Measurements from ENCODE around the gene CBARP. TPM values are rescaled to one million over a fixed set of nuclear protein-coding genes. Genes with fewer than 3 reads are reported as not detected.

Gene CBARP
- total RNA-seq, 1 experiment from 2014 or later, result 28.4 TPM

DNA sequence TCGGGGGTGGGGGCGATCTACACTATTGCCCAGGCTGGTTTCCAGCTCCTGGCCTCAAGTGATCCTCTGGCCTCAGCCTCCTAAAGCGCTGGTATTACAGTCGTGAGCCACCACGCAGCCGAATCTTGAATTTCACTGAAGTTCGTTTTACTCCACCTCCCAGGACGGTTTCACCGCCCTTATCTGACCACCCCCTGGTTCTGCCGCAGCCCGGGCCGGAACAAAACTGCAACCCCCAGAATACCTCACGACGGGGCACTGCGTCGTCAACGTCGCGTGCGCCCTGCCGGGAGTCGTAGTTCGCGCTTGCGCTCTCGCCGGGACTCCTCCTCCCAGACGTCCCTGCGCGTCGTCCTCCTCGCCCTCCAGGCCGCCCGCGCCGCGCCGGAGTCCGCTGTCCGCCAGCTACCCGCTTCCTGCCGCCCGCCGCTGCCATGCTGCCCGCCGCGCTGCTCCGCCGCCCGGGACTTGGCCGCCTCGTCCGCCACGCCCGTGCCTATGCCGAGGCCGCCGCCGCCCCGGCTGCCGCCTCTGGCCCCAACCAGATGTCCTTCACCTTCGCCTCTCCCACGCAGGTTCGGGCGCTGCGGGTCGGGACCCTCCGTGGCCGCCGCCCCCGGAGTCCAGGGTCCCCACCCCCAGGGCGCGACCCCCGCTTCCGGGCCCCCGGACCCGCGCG, 3.8 kb upstream of the CBARP start, which contains the start of gene ATP5F1D:
TSS of gene ATP5F1D (plus strand) at position 335 of the 679 bp plus-strand sequence. CDS start at position 435, 100 bp downstream.
- Histone ChIP-seq H4K8ac (replicated peaks; ENCODE audit: insufficient read length, low read depth, low read length) (no peak within 1 kb of the TSS), H2AFZ (ENCODE audit: low read length) (no peak within 1 kb of the TSS), H2BK12ac (ENCODE audit: insufficient read length, low read depth, low read length) (no peak within 1 kb of the TSS), H3K23me2 (ENCODE audit: insufficient read length, low read depth, low read length, poor library complexity, severe bottlenecking) (peaks cover 6% of the 10 kb centered on the region), H3K27me3 (ENCODE audit: insufficient read depth, low read length) (no peaks in the 10 kb centered on the region), H3K9ac (ENCODE audit: extremely low read depth, insufficient read length, low read length) (peak within 1 kb of the TSS; percentile 39), H2AK5ac (ENCODE audit: insufficient read length, low read length) (no peak within 1 kb of the TSS), H2BK15ac (ENCODE audit: low read depth, low read length) (no peak within 1 kb of the TSS), H2BK5ac (ENCODE audit: insufficient read length, low read length) (no peak within 1 kb of the TSS), H4K5ac (ENCODE audit: insufficient read length, low read depth, low read length) (no peak within 1 kb of the TSS), H4K91ac (ENCODE audit: insufficient read length, low read depth, low read length) (no peak within 1 kb of the TSS), H3K79me1 (ENCODE audit: insufficient read depth, low read depth, low read length, poor library complexity, severe bottlenecking) (no peaks in the 10 kb centered on the region), H3K4me1 (ENCODE audit: insufficient read depth, low read length) (no peaks in the 10 kb centered on the region), H4K20me1 (ENCODE audit: control insufficient read depth, insufficient read depth, insufficient read length) (no peaks in the 10 kb centered on the region), H3K56ac (ENCODE audit: insufficient read length, low read depth, low read length) (no peak within 1 kb of the TSS), H3K4me2 (ENCODE audit: insufficient read depth, insufficient read length, low read length) (peak within 1 kb of the TSS; percentile 52), H2BK20ac (ENCODE audit: low read depth, low read length, poor library complexity, severe bottlenecking) (no peak within 1 kb of the TSS), H3K79me2 (ENCODE audit: insufficient read depth, low read length) (no peaks in the 10 kb centered on the region; the same call in 1 of the 2 replicates), H3T11ph (ENCODE audit: low read length) (no peak within 1 kb of the TSS), H3K18ac (ENCODE audit: insufficient read length, low read depth, low read length) (no peak within 1 kb of the TSS), H3K23ac (ENCODE audit: insufficient read length, low read depth, low read length) (no peak within 1 kb of the TSS), H3K14ac (ENCODE audit: insufficient read depth, low read length) (no peak within 1 kb of the TSS), H3K9me3 (ENCODE audit: control insufficient read depth, low read depth, low read length) (no peaks in the 10 kb centered on the region), H3K4ac (ENCODE audit: low read depth, low read length) (no peak within 1 kb of the TSS), H2BK120ac (ENCODE audit: low read depth, low read length, poor library complexity, severe bottlenecking) (no peak within 1 kb of the TSS), H3K27ac (ENCODE audit: insufficient read length, low read depth, low read length) (no peak within 1 kb of the TSS)
- Mint-ChIP-seq H3K27me3 (ENCODE audit: low read depth) (peaks cover 1% of the 10 kb centered on the region), H3K4me3 (peak within 1 kb of the TSS; percentile 85 to 92), H3K4me1 (peaks cover 15 to 27% of the 10 kb centered on the region in 2 experiments), H3K36me3 (ENCODE audit: insufficient read depth in 1 of 3, low read depth in 3 of 3) (peaks cover 0 to 2% (median 0%) of the 10 kb centered on the region in 3 experiments; a peak in 2 of 7 replicates), H3K9me3 (no peaks in the 10 kb centered on the region; a peak in 1 of 5 replicates), H3K27ac (peak within 1 kb of the TSS; percentile 52 to 95 (median 84); a peak in 4 of 7 replicates)
- no CpG with 5 or more reads among the region's 79 CpGs for WGBS (ENCODE audit: extremely low coverage, insufficient read length, low lambda C conversion rate)
- DNase-seq, result peak; percentile 94
- TF ChIP-seq, protein P1, sequence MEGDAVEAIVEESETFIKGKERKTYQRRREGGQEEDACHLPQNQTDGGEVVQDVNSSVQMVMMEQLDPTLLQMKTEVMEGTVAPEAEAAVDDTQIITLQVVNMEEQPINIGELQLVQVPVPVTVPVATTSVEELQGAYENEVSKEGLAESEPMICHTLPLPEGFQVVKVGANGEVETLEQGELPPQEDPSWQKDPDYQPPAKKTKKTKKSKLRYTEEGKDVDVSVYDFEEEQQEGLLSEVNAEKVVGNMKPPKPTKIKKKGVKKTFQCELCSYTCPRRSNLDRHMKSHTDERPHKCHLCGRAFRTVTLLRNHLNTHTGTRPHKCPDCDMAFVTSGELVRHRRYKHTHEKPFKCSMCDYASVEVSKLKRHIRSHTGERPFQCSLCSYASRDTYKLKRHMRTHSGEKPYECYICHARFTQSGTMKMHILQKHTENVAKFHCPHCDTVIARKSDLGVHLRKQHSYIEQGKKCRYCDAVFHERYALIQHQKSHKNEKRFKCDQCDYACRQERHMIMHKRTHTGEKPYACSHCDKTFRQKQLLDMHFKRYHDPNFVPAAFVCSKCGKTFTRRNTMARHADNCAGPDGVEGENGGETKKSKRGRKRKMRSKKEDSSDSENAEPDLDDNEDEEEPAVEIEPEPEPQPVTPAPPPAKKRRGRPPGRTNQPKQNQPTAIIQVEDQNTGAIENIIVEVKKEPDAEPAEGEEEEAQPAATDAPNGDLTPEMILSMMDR (conservative IDR thresholded peaks at IDR 0.05), result no peak

Measured in H9 (cell line).